H9 (cell line): ENCODE results near the gene PIGM. TPM values are rescaled to one million over a fixed set of nuclear protein-coding genes. Genes with fewer than 3 reads are reported as not detected.

ENCODE experiments used
- DNase-seq: peaks from one replicate; pipeline ENCODE4 v3.0.0-alpha.2; 2017
- H2AFZ ChIP-seq: one replicate; pipeline ENCODE4 v1.6.1; 2013; ENCODE audit warnings: mild to moderate bottlenecking, low read length, control low read depth, moderate library complexity
- H2AK5ac ChIP-seq: 2 replicates; pipeline ENCODE4 v1.6.1; 2013; ENCODE audit warnings: low read length, control low read depth, mixed read lengths; ENCODE audit not compliant: insufficient read length
- H2BK120ac ChIP-seq: one replicate; pipeline ENCODE4 v1.6.1; 2013; ENCODE audit warnings: low read depth, mild to moderate bottlenecking, low read length, control low read depth, inconsistent platforms; ENCODE audit not compliant: poor library complexity, severe bottlenecking
- H2BK12ac ChIP-seq: 2 replicates; pipeline ENCODE4 v1.6.1; 2013; ENCODE audit warnings: low read length, control low read depth, mixed read lengths, low read depth; ENCODE audit not compliant: insufficient read length
- H2BK15ac ChIP-seq: 2 replicates; pipeline ENCODE4 v1.6.1; 2013; ENCODE audit warnings: low read depth, low read length, control low read depth
- H2BK20ac ChIP-seq: one replicate; pipeline ENCODE4 v1.6.1; 2013; ENCODE audit warnings: low read depth, mild to moderate bottlenecking, low read length, control low read depth, inconsistent platforms; ENCODE audit not compliant: poor library complexity, severe bottlenecking
- H2BK5ac ChIP-seq: 2 replicates; pipeline ENCODE4 v1.6.1; 2013; ENCODE audit warnings: low read length, control low read depth, mixed read lengths; ENCODE audit not compliant: insufficient read length
- H3K14ac ChIP-seq: 2 replicates; pipeline ENCODE4 v1.6.1; 2013; ENCODE audit warnings: low read length, control low read depth; ENCODE audit not compliant: insufficient read depth
- H3K18ac ChIP-seq: 2 replicates; pipeline ENCODE4 v1.6.1; 2013; ENCODE audit warnings: low read depth, mild to moderate bottlenecking, mixed read lengths, low read length, control low read depth; ENCODE audit not compliant: insufficient read length
- H3K23ac ChIP-seq: 2 replicates; pipeline ENCODE4 v1.6.1; 2013; ENCODE audit warnings: low read length, control low read depth, mixed read lengths, low read depth; ENCODE audit not compliant: insufficient read length
- H3K23me2 ChIP-seq: 2 replicates; pipeline ENCODE4 v1.6.1; 2013; ENCODE audit warnings: low read depth, mild to moderate bottlenecking, mixed read lengths, low read length, control low read depth; ENCODE audit not compliant: insufficient read length, poor library complexity, severe bottlenecking
- H3K27ac ChIP-seq: 2 replicates; pipeline ENCODE4 v1.5.1; 2013; ENCODE audit warnings: low read length, control low read depth, mixed read lengths, low read depth; ENCODE audit not compliant: insufficient read length
- H3K27me3 ChIP-seq: 2 replicates; pipeline ENCODE4 v1.6.1; 2013; ENCODE audit warnings: low read length, control low read depth, inconsistent platforms; ENCODE audit not compliant: insufficient read depth
- H3K4ac ChIP-seq: 2 replicates; pipeline ENCODE4 v1.6.1; 2013; ENCODE audit warnings: low read depth, mild to moderate bottlenecking, control low read depth, inconsistent platforms, low read length, moderate library complexity
- H3K4me1 ChIP-seq: 2 replicates; pipeline ENCODE4 v1.6.1; 2013; ENCODE audit warnings: low read length, control low read depth, inconsistent platforms; ENCODE audit not compliant: insufficient read depth
- H3K4me2 ChIP-seq: 2 replicates; pipeline ENCODE4 v1.6.1; 2013; ENCODE audit warnings: low read length, control low read depth, mixed read lengths; ENCODE audit not compliant: insufficient read length, insufficient read depth
- H3K56ac ChIP-seq: 2 replicates; pipeline ENCODE4 v1.6.1; 2013; ENCODE audit warnings: low read depth, mild to moderate bottlenecking, mixed read lengths, low read length, control low read depth; ENCODE audit not compliant: insufficient read length
- H3K79me1 ChIP-seq: 2 replicates; pipeline ENCODE4 v1.6.1; 2013; ENCODE audit warnings: low read depth, mild to moderate bottlenecking, moderate library complexity, low read length, control low read depth, inconsistent platforms; ENCODE audit not compliant: insufficient read depth, poor library complexity, severe bottlenecking
- H3K79me2 ChIP-seq: 2 replicates; pipeline ENCODE4 v1.6.1; 2013; ENCODE audit warnings: low read length, control low read depth, inconsistent platforms; ENCODE audit not compliant: insufficient read depth
- H3K9ac ChIP-seq: 2 replicates; pipeline ENCODE4 v1.6.1; 2013; ENCODE audit warnings: low read length, control low read depth, mixed read lengths; ENCODE audit not compliant: insufficient read length; ENCODE audit errors: extremely low read depth
- H3K9me3 ChIP-seq: one replicate; pipeline ENCODE4 v1.6.1; 2013; ENCODE audit warnings: low read depth, low read length, inconsistent platforms; ENCODE audit not compliant: control insufficient read depth
- H3T11ph ChIP-seq: one replicate; pipeline ENCODE4 v1.6.1; 2013; ENCODE audit warnings: mild to moderate bottlenecking, low read length, control low read depth, inconsistent platforms
- H4K20me1 ChIP-seq: one replicate; pipeline ENCODE4 v1.6.1; 2013; ENCODE audit not compliant: control insufficient read depth, insufficient read length, insufficient read depth
- H4K5ac ChIP-seq: 2 replicates; pipeline ENCODE4 v1.6.1; 2013; ENCODE audit warnings: low read depth, mild to moderate bottlenecking, mixed read lengths, low read length, control low read depth; ENCODE audit not compliant: insufficient read length
- H4K8ac ChIP-seq: replicated peaks from 2 replicates; pipeline ENCODE4 v1.6.1; 2013; ENCODE audit warnings: low read length, control low read depth, mixed read lengths, low read depth; ENCODE audit not compliant: insufficient read length
- H4K91ac ChIP-seq: 2 replicates; pipeline ENCODE4 v1.6.1; 2013; ENCODE audit warnings: low read depth, mild to moderate bottlenecking, moderate library complexity, mixed read lengths, low read length, control low read depth; ENCODE audit not compliant: insufficient read length
- H3K27ac Mint-ChIP-seq, 3 experiments: 2 replicates in 2 of 3; 3 replicates in 1 of 3; pipeline ENCODE4 v1.8.0; 2020 to 2021; ENCODE audit warnings: mixed read lengths in 3 of 3, mild to moderate bottlenecking in 1 of 3, moderate library complexity in 1 of 3
- H3K27me3 Mint-ChIP-seq: 2 replicates; pipeline ENCODE4 v1.8.0; 2021; ENCODE audit warnings: low read depth, mild to moderate bottlenecking, moderate library complexity, mixed read lengths
- H3K36me3 Mint-ChIP-seq, 3 experiments: 2 replicates in 2 of 3; 3 replicates in 1 of 3; pipeline ENCODE4 v1.8.0; 2020 to 2021; ENCODE audit warnings: low read depth in 3 of 3, mixed read lengths in 3 of 3; ENCODE audit not compliant: insufficient read depth in 1 of 3
- H3K4me1 Mint-ChIP-seq, 2 experiments: 2 replicates each; pipeline ENCODE4 v1.8.0; 2020; ENCODE audit warnings: mixed read lengths in 2 of 2
- H3K4me3 Mint-ChIP-seq, 2 experiments: 2 replicates in 1 of 2; 3 replicates in 1 of 2; pipeline ENCODE4 v1.8.0; 2020 to 2021; ENCODE audit warnings: mild to moderate bottlenecking in 2 of 2, mixed read lengths in 2 of 2, moderate library complexity in 1 of 2
- H3K9me3 Mint-ChIP-seq, 2 experiments: 2 replicates in 1 of 2; 3 replicates in 1 of 2; pipeline ENCODE4 v1.8.0; 2020; ENCODE audit warnings: mild to moderate bottlenecking in 2 of 2, mixed read lengths in 2 of 2, moderate library complexity in 1 of 2
- CTCF ChIP-seq: fragments of 200-600 bp; sonication (generic); conservative IDR thresholded peaks from 3 replicates; pipeline ENCODE4 v1.8.0; 2021; ENCODE audit warnings: antibody characterized with exemption, mild to moderate bottlenecking
- WGBS: extraction: QIAGEN DNeasy Blood & Tissue Kit; methylation state at CpG from one replicate; pipeline ENCODE4 v1.1.7; 2013; ENCODE audit warnings: missing lambda C conversion rate, low lambda C conversion rate, mixed read lengths; ENCODE audit not compliant: insufficient read length; ENCODE audit errors: extremely low coverage; 5-methylcytosine and 5-hydroxymethylcytosine counted together
- long read RNA-seq: library from polyadenylated mRNA; unstranded; transcript quantifications from one replicate; pipeline ENCODE4 v2.0.0, GENCODE V29; 2020
- total RNA-seq: library from RNA; stranded (reverse); gene quantifications from 2 replicates; pipeline ENCODE4 v1.2.1, GENCODE V29; 2021

The PIGM gene
- total RNA-seq: 5.9 and 6.2 TPM in 2 replicates
- long read RNA-seq, full-length matches to known transcripts: 120 of 120 reads
- long read RNA-seq, partial matches to known transcripts: 0 of 120 reads
- long read RNA-seq, other reads (novel, unspliced or antisense): 0 of 120 reads

DNA sequence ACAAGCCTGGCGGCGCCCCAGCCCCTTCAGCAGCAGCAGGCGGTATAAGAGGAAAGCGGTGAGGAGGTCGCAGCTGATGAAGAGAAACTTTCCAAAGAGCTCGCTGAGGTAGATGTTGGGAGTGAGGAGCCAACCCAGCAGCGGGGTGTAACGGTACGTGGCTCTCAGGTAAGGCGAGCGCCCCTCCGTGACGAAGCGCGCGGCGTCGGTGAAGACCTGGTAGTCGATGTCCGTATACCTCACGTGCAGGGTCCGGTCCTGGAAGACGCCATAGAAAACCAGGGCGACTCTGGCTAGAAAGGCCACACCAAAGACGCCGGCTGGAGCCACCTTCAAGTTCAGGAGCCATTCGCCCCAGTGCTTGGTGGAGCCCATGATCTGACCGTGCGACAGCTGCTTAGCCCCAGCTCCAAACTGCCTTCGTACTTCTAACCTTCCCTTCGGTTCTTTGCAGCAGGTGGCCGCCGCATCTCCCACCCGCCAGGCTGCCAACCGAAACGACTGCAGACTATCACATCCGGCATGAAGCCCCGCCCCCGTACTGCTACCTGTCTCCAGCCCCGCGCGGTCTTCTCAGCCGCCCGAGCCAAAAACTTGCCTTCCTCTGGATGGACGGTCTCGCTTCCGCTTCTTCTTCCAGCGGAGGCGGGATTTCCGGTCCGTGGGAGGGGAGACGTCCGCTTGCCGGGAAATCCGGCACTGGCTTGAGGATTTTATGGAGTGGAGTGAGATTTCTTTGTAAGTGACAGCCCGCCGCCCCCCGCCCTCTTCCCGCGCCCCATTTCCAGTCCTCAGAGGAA, at the start of gene PIGM:
Gene PIGM (minus strand): TSS at position 626 of the 800 bp plus-strand sequence. CDS start 251 bp downstream, at position 375.
- Histone ChIP-seq H3K27ac (no peak within 1 kb of the TSS), H3K27me3 (no peaks in the 10 kb centered on the region), H3K79me1 (no peaks in the 10 kb centered on the region), H4K5ac (no peak within 1 kb of the TSS), H2BK12ac (no peak within 1 kb of the TSS), H3K23ac (no peak within 1 kb of the TSS), H4K20me1 (no peaks in the 10 kb centered on the region), H2BK5ac (no peak within 1 kb of the TSS), H4K8ac (no peak within 1 kb of the TSS), H3K56ac (no peak within 1 kb of the TSS), H2BK120ac (no peak within 1 kb of the TSS), H2BK20ac (no peak within 1 kb of the TSS), H3K4ac (no peak within 1 kb of the TSS), H3T11ph (no peak within 1 kb of the TSS), H2BK15ac (no peak within 1 kb of the TSS), H4K91ac (no peak within 1 kb of the TSS), H3K9me3 (no peaks in the 10 kb centered on the region), H3K14ac (peak within 1 kb of the TSS; percentile 17; the same call in 1 of the 2 replicates), H3K23me2 (peaks cover 9% of the 10 kb centered on the region), H3K4me1 (no peaks in the 10 kb centered on the region), H3K9ac (peak within 1 kb of the TSS; percentile 54), H3K79me2 (peaks cover 4% of the 10 kb centered on the region; the same call in 1 of the 2 replicates), H2AK5ac (no peak within 1 kb of the TSS), H3K4me2 (peak within 1 kb of the TSS; percentile 82), H2AFZ (no peak within 1 kb of the TSS), H3K18ac (peak within 1 kb of the TSS; percentile 28)
- Mint-ChIP-seq H3K4me3 (peak within 1 kb of the TSS; percentile 92 to 94), H3K27ac (peak within 1 kb of the TSS; percentile 74 to 98 (median 97); a peak in 6 of 7 replicates), H3K4me1 (peaks cover 23 to 27% of the 10 kb centered on the region in 2 experiments), H3K9me3 (no peaks in the 10 kb centered on the region), H3K27me3 (peaks cover 6% of the 10 kb centered on the region; the same call in 1 of the 2 replicates), H3K36me3 (peaks cover 0 to 3% (median 0%) of the 10 kb centered on the region in 3 experiments; a peak in 1 of 7 replicates)
- TF ChIP-seq CTCF: no peak
- peak; percentile 99 for DNase-seq
- no CpG with 5 or more reads among the region's 60 CpGs for WGBS
